ENCODE data around the gene GNG7.

GRCh38 chr19:2723747-2724146 lies 21.3 kb upstream of the GNG7 start:
- TF ChIP-seq TAF1 (IDR thresholded peaks at IDR 0.05; ENCODE audit: borderline replicate concordance, low read depth, low read length) (no peak), POLR2A (IDR thresholded peaks at IDR 0.05; ENCODE audit: low read depth, low read length) (no peak), POLR2AphosphoS5 (IDR thresholded peaks at IDR 0.05; ENCODE audit: low read depth, low read length) (no peak)
